PFSK-1 (cell line): ENCODE data around the gene NUP155.

Experiments used
- FOXP2 ChIP-seq: optimal IDR thresholded peaks from 2 replicates; pipeline ENCODE3; 2011; ENCODE audit warnings: borderline replicate concordance, control low read depth, inconsistent platforms; ENCODE audit not compliant: insufficient read depth; ENCODE audit errors: extremely low read length, extremely low read depth
- POLR2AphosphoS5 ChIP-seq: IDR thresholded peaks from 2 replicates; pipeline ENCODE4 v1.6.1; 2012; ENCODE audit warnings: low read depth, mild to moderate bottlenecking, control low read depth, low read length, moderate library complexity
- REST ChIP-seq, 2 experiments: IDR thresholded peaks; 2 replicates each; pipeline versions ENCODE4 v1.6.1 to v1.8.0; 2011 to 2012; ENCODE audit warnings: low read depth in 2 of 2, low read length in 2 of 2, control low read depth in 1 of 2, inconsistent platforms in 1 of 2, mild to moderate bottlenecking in 1 of 2, moderate library complexity in 1 of 2; ENCODE audit not compliant: insufficient read depth in 1 of 2
- SIN3A ChIP-seq: IDR thresholded peaks from 2 replicates; pipeline ENCODE4 v1.6.1; 2012; ENCODE audit warnings: mild to moderate bottlenecking, low read length, moderate library complexity, borderline replicate concordance; ENCODE audit not compliant: insufficient read depth
- TAF1 ChIP-seq: IDR thresholded peaks from 2 replicates; pipeline ENCODE4 v1.6.1; 2012; ENCODE audit warnings: low read length, control low read depth, borderline replicate concordance; ENCODE audit not compliant: insufficient read depth

NUP155 gene

GRCh38 chr5:37272511-37272910 is 98.4 kb downstream of the NUP155 start:
- TF ChIP-seq TAF1: no peak
- no peak for TF ChIP-seq SIN3A
- TF ChIP-seq POLR2AphosphoS5: no peak
- TF ChIP-seq REST (IDR thresholded peaks at IDR 0.05; ENCODE audit: insufficient read depth in 1 of 2, low read depth in 2 of 2, low read length in 2 of 2): no peak
- TF ChIP-seq FOXP2: no peak

- no peak for TF ChIP-seq FOXP2
- no peak for TF ChIP-seq SIN3A
- no peak for TF ChIP-seq POLR2AphosphoS5
- no peak for TF ChIP-seq TAF1
- no peak for TF ChIP-seq REST (IDR thresholded peaks at IDR 0.05; ENCODE audit: insufficient read depth in 1 of 2, low read depth in 2 of 2, low read length in 2 of 2)
Observed at GRCh38 chr5:37255774-37256358, 115.0 kb downstream of the NUP155 start.

GRCh38 chr5:37254581-37254980 is 116.3 kb downstream of the NUP155 start:
- no peak for TF ChIP-seq FOXP2
- no peak for TF ChIP-seq REST (IDR thresholded peaks at IDR 0.05; ENCODE audit: insufficient read depth in 1 of 2, low read depth in 2 of 2, low read length in 2 of 2)
- TF ChIP-seq SIN3A: no peak
- no peak for TF ChIP-seq POLR2AphosphoS5
- no peak for TF ChIP-seq TAF1

- no peak for TF ChIP-seq SIN3A
- no peak for TF ChIP-seq TAF1
- no peak for TF ChIP-seq FOXP2
- no peak for TF ChIP-seq REST (IDR thresholded peaks at IDR 0.05; ENCODE audit: insufficient read depth in 1 of 2, low read depth in 2 of 2, low read length in 2 of 2)
- no peak for TF ChIP-seq POLR2AphosphoS5
Observed at GRCh38 chr5:37251665-37252064, 119.2 kb downstream of the NUP155 start.

- TF ChIP-seq SIN3A (no peak), REST (IDR thresholded peaks at IDR 0.05; ENCODE audit: insufficient read depth in 1 of 2, low read depth in 2 of 2, low read length in 2 of 2) (no peak), TAF1 (no peak), FOXP2 (no peak), POLR2AphosphoS5 (no peak)
Observed at GRCh38 chr5:37249815-37250164, 121.1 kb downstream of the NUP155 start.
